HFFc6 (cell line): ENCODE results near the gene CHN1. TPM values are rescaled to one million over a fixed set of nuclear protein-coding genes. Genes with fewer than 3 reads are reported as not detected.

Experiments used
- DNase-seq: peaks from one replicate; pipeline ENCODE4 v3.0.0-alpha.2; 2018
- H3K27ac Mint-ChIP-seq: 2 replicates; pipeline ENCODE4 v1.8.0; 2020; ENCODE audit warnings: mild to moderate bottlenecking, mixed read lengths
- H3K27me3 Mint-ChIP-seq: 2 replicates; pipeline ENCODE4 v1.8.0; 2021; ENCODE audit warnings: mild to moderate bottlenecking, moderate library complexity, mixed read lengths; ENCODE audit not compliant: insufficient read depth
- H3K36me3 Mint-ChIP-seq: 2 replicates; pipeline ENCODE4 v1.8.0; 2021; ENCODE audit warnings: low read depth, mixed read lengths
- H3K4me1 Mint-ChIP-seq: 2 replicates; pipeline ENCODE4 v1.8.0; 2020; ENCODE audit warnings: low read depth, mixed read lengths
- H3K4me3 Mint-ChIP-seq: 2 replicates; pipeline ENCODE4 v1.8.0; 2020; ENCODE audit warnings: mild to moderate bottlenecking, moderate library complexity, mixed read lengths
- H3K9me3 Mint-ChIP-seq: 2 replicates; pipeline ENCODE4 v1.8.0; 2020; ENCODE audit warnings: mild to moderate bottlenecking, mixed read lengths
- CTCF ChIP-seq: fragments of 200-600 bp; sonication (generic); IDR thresholded peaks from 2 replicates; pipeline ENCODE4 v1.5.0; 2021; ENCODE audit warnings: antibody characterized with exemption, mild to moderate bottlenecking
- total RNA-seq, 6 experiments: library from RNA; stranded (reverse); fragmentation: NEBNext Ultra II Directional; extraction: Animal tissue kit (Norgen Biotek cat#: 25700); gene quantifications; 2 replicates in 1 of 6; 3 replicates in 5 of 6; pipeline ENCODE4 v1.2.3, GENCODE V29; 2021

CHN1 gene
- total RNA-seq, 6 experiments from 2014 or later, result 85.5 to 104 (median 97.2) TPM

- TF ChIP-seq CTCF, result peak; percentile 83
- peaks cover 82% of the 10 kb centered on the region for H3K4me1 Mint-ChIP-seq
- H3K27ac Mint-ChIP-seq, result peak overlapping the region; percentile 100
These were observed 229.0 kb downstream of the CHN1 start for GRCh38 chr2:174776223-174776622.

GRCh38 chr2:174775571-174775980, 229.6 kb downstream of the CHN1 start:
- H3K4me3 Mint-ChIP-seq, result no peak overlapping the region
- peak overlapping the region; percentile 27; the same call in 1 of the 2 replicates for H3K27ac Mint-ChIP-seq
- H3K36me3 Mint-ChIP-seq, result no peaks in the 10 kb centered on the region
- H3K9me3 Mint-ChIP-seq, result no peaks in the 10 kb centered on the region
- DNase-seq, result no peak
- H3K27me3 Mint-ChIP-seq, result peaks cover 2% of the 10 kb centered on the region; the same call in 1 of the 2 replicates
- peaks cover 81% of the 10 kb centered on the region for H3K4me1 Mint-ChIP-seq
- no peak for TF ChIP-seq CTCF

More at GRCh38 chr2:174776223-174776622, 229.0 kb downstream of the CHN1 start:
- H3K4me3 Mint-ChIP-seq, result no peak overlapping the region
- no peaks in the 10 kb centered on the region for H3K9me3 Mint-ChIP-seq
- H3K36me3 Mint-ChIP-seq, result no peaks in the 10 kb centered on the region
- no peak for DNase-seq
- H3K27me3 Mint-ChIP-seq, result peaks cover 2% of the 10 kb centered on the region; the same call in 1 of the 2 replicates

GRCh38 chr2:174774886-174775285, 230.3 kb downstream of the CHN1 start:
- Mint-ChIP-seq H3K4me1 (peaks cover 75% of the 10 kb centered on the region), H3K36me3 (no peaks in the 10 kb centered on the region)

GRCh38 chr2:174773215-174773614, 232.0 kb downstream of the CHN1 start:
- no peak for TF ChIP-seq CTCF
- no peak for DNase-seq

More at GRCh38 chr2:174774886-174775285, 230.3 kb downstream of the CHN1 start:
- Mint-ChIP-seq H3K27me3 (peaks cover 2% of the 10 kb centered on the region; the same call in 1 of the 2 replicates), H3K9me3 (no peaks in the 10 kb centered on the region), H3K4me3 (no peak overlapping the region), H3K27ac (no peak overlapping the region; the same call in 1 of the 2 replicates)
- no peak for DNase-seq
- TF ChIP-seq CTCF, result no peak

GRCh38 chr2:174772472-174772801, 232.7 kb downstream of the CHN1 start:
- no peaks in the 10 kb centered on the region for H3K9me3 Mint-ChIP-seq
- no peak for TF ChIP-seq CTCF
- H3K36me3 Mint-ChIP-seq, result no peaks in the 10 kb centered on the region
- peak overlapping the region; percentile 84 for H3K27ac Mint-ChIP-seq
- no peaks in the 10 kb centered on the region; the same call in 1 of the 2 replicates for H3K27me3 Mint-ChIP-seq
- H3K4me3 Mint-ChIP-seq, result no peak overlapping the region
- DNase-seq, result no peak
- H3K4me1 Mint-ChIP-seq, result peaks cover 54% of the 10 kb centered on the region

More at GRCh38 chr2:174773215-174773614, 232.0 kb downstream of the CHN1 start:
- Mint-ChIP-seq H3K36me3 (no peaks in the 10 kb centered on the region), H3K27me3 (peaks cover 2% of the 10 kb centered on the region), H3K9me3 (no peaks in the 10 kb centered on the region), H3K4me1 (peaks cover 58% of the 10 kb centered on the region), H3K27ac (peak overlapping the region; percentile 0; the same call in 1 of the 2 replicates), H3K4me3 (no peak overlapping the region)
